Stimulated activated CD4-positive, alpha-beta T cell treated with anti-CD3 and anti-CD28 coated beads, Interleukin-15, amount 100 ng/mL, for 1 hour (primary cell): ENCODE data around the gene LIPE.

Experiments
- DNase-seq, 2 donors: peaks; one replicate each; pipeline ENCODE4 v3.0.0-alpha.2; 2020; ENCODE audit warnings: low read depth in 1 of 2, low spot score in 1 of 2

The LIPE gene

GRCh38 chr19:42386974-42387707 is 40.0 kb downstream of the LIPE start:
- peak; percentile 32 to 60 for DNase-seq

- DNase-seq = no peak
These were observed 47.0 kb downstream of the LIPE start for GRCh38 chr19:42380155-42380554.

DNA sequence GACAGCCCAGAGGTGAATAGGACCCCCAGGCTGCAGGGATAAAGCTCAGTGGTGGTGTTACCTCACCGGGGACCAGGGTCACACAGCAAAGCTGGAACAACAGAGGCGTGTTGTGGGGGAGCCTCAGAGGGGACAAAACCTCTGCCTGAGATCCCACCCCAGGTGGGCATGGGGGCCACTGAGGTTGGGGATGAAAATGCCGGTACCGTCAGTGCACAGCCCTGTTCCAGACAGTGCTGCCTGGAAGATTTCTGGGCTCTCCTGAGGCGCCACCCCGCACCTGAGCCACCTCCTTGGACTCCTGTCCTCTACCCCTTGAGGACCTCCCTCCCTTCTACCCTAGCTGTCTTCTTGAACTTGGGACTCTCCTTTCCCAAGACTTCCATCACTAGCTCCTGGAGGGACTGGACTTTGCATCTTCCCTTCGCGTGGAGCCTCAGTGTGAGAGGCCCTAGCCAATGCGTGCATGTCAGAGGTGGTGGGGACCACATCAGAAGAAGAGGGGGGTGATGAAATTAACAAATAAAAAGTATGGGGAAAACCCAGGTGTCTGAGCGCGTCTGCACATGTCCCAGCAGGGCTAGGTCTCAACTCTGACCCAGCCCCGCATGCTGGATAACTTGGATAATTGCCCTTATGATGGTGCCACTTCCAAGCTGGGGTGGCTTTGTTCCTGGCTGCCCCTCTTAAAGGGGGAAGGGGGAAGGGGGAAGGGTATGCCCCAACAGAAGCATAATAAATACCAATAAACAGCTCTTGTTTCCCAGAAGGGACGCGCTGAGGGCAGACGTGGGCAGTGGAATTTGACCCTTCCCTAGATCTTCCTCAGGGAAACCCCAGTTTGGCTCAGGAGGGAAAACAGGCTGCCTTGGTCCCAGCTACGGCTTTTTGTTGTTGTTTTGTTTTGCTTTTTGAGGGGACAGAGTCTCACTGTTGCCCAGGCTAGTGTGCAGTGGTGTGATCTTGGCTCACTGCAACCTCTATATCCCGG is 48.7 kb downstream of the LIPE start:
- no peak for DNase-seq

DNA sequence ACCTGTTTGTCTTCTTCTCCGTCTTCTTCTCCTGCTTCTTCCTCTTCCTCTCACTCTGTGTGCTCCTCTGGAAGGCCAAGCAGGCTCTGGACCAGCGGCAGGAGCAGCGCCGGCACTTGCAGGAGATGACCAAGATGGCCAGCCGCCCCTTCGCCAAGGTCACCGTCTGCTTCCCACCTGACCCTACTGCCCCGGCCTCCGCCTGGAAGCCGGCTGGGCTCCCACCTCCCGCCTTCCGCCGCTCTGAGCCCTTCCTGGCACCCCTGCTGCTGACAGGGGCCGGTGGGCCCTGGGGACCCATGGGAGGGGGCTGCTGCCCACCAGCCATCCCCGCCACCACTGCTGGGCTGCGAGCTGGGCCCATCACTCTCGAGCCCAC is 51.0 kb downstream of the LIPE start:
- DNase-seq = no peak

DNA sequence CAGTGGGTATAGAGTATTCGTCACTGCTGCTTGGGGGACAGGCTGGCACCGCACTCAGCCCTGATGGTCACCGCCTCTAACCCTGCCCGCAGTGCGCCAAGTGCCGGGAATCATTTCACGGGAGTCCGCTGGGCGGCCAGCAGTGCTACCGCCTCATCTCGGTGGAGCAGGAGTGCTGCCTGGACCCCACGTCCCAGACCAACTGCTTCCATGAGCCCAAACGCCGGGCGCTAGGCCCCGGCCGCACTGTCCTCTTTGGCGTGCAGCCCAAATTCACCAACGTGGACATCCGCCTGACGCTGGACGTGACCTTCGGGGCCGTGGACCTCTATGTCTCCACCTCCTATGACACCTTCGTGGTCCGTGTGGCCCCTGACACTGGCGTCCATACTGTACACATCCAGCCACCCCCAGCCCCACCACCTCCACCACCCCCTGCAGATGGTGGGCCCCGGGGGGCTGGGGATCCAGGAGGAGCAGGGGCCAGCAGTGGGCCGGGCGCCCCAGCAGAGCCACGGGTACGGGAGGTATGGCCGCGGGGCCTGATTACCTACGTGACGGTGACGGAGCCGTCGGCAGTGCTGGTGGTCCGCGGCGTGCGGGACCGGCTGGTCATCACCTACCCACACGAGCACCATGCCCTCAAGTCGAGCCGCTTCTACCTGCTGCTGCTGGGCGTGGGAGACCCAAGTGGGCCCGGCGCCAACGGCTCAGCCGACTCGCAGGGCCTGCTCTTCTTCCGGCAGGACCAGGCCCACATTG is 51.6 kb downstream of the LIPE start:
- DNase-seq = no peak

- no peak for DNase-seq
These were observed 52.3 kb downstream of the LIPE start for GRCh38 chr19:42374826-42375376.

DNA sequence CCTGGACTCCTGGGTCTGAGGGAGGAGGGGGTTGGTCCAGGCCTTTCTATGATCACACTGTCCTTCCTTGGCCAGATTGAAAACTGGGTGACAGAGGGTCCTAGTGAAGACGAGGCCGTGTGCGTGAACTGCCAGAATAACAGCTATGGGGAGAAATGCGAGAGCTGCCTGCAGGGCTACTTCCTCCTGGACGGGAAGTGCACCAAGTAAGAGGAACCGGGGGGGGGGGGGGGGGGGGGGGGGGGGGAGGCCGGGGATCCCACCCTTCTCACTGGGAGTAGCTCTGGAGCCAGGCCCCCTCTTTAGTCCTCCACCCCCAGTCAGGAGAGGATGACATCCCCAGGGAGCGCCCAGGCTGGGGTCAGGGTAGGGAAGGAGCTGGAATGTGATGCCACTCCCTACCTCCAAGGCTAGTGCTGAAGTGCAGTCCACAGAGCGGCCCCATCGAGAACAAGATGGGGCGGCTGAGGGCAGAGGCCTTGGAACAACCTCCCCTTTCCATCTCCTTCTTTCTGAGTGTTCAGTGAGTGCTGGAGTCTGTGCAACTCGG is 56.5 kb downstream of the LIPE start:
- no peak for DNase-seq

GRCh38 chr19:42370068-42370520 is 57.1 kb downstream of the LIPE start:
- DNase-seq = no peak

DNA sequence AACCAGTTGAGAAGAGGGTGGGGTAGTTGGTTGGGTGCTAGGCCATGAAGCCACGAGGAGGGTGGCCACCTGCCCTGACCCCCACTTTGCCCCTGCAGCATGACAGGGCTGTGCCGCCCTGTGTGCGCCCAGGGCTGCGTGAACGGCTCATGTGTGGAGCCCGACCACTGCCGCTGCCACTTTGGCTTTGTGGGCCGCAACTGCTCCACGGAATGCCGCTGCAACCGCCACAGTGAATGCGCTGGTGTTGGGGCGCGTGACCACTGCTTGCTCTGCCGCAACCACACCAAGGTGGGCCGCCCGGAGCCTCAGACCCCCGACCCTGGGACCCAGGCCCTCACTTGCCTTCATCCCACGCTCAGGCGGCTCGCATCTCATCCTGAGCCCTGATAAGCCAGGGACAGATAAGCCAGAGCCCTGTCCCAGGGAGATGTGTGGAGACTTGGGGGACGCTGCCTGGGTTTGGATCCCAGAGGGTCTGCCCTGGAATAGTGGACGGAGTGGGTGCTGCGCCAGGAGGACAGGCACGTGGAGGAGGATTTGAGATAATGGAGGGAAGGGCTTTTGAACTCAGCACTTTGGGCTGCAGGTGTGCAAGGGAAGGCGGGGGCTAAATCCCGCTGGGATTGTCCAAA is 57.6 kb downstream of the LIPE start:
- DNase-seq = no peak

- DNase-seq = no peak
These were observed 58.4 kb downstream of the LIPE start for GRCh38 chr19:42368765-42369164.

- no peak for DNase-seq
These were observed 58.8 kb downstream of the LIPE start for GRCh38 chr19:42368360-42368759.

- DNase-seq = no peak
These were observed 59.3 kb downstream of the LIPE start for GRCh38 chr19:42367929-42368328.

GRCh38 chr19:42366673-42367072 is 60.5 kb downstream of the LIPE start:
- DNase-seq = no peak

GRCh38 chr19:42363614-42364346 is 63.4 kb downstream of the LIPE start:
- no peak for DNase-seq

- no peak for DNase-seq
These were observed 64.2 kb downstream of the LIPE start for GRCh38 chr19:42362891-42363440.

DNA sequence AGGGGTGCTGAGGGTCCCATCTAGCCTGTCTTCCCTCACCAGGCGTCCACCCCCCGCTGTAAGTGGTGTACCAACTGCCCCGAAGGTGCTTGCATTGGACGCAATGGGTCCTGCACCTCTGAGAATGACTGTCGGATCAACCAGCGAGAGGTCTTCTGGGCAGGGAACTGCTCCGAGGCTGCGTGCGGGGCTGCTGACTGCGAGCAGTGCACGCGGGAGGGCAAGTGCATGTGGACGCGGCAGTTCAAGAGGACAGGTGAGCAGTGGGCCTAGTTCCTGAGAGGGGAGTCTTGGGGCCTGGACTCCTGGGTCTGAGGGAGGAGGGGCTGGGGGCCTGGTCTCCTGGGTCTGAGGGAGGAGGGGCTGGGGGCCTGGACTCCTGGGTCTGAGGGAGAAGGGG is 64.8 kb downstream of the LIPE start:
- no peak for DNase-seq

DNA sequence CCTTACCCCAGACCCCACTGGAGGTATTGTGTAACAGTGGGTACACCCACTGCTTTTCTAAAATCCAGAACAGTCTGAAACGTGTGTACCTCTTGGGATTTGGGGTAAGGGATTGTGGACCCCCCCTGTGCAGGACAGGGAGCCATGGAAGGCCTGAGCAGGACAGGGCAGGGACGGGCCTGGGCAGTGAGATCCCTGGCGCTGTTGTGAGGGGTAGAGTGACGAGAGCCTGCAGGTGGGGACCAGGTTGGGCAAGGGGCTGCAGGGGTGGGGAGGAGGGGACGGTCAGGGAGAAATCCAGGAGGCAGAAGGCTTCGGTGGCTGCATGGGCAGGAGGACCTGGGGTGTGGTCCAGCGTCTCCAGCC is 65.7 kb downstream of the LIPE start:
- DNase-seq = no peak

DNA sequence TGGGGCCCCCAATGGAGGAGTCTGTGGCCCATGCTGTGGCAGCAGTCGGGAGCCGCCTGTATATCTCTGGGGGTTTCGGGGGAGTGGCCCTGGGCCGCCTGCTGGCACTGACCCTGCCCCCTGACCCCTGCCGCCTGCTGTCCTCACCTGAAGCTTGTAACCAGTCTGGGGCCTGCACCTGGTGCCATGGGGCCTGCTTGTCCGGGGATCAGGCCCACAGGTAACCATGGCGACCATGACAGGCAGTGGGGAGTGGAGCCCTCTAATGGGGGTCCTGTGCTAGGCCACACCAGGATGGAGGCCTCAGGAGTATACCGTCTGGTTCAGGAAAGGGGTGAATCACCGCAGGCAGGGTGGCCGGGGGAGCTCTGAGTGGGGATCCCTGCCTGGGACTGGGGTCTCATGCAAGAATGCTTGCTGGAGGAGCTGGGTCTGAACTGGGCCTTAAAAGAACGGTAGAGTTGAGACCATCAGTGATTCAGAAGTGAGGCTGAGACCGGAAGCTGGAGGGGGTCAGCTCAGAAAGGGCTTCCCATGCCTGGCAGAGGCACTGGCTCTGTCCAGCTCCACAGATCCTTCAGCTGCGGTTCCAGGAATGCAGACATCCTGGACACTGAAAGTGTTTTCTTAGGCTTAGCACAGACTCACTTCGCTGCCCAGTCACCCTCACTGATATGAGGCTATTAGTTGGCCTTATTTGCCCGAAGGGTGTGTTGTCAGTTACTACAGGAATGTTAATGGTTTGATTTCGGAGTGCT is 66.2 kb downstream of the LIPE start:
- DNase-seq = no peak

GRCh38 chr19:42357290-42357689 is 69.9 kb downstream of the LIPE start:
- DNase-seq = no peak
